HepG2 (cell line): ENCODE measurements around the gene RELL1. TPM values are rescaled to one million over a fixed set of nuclear protein-coding genes. Genes with fewer than 3 reads are reported as not detected.
A peak's percentile ranks its signal among the peaks of the same experiment; 100 is the strongest.

Experiments
- ARID4A ChIP-seq: sonication (generic); formaldehyde crosslinking; IDR thresholded peaks from 2 replicates; pipeline ENCODE4 v1.5.0; 2020; ENCODE audit warnings: mild to moderate bottlenecking, missing genetic modification reagents, borderline replicate concordance
- FOXJ3 ChIP-seq: sonication (generic); formaldehyde crosslinking; IDR thresholded peaks from 2 replicates; pipeline ENCODE4 v1.4.0; 2020; ENCODE audit warnings: missing genetic modification reagents, mild to moderate bottlenecking, borderline replicate concordance
- KDM2A ChIP-seq: sonication (generic); formaldehyde crosslinking; IDR thresholded peaks from 2 replicates; pipeline ENCODE4 v1.4.0; 2020; ENCODE audit warnings: low read depth, missing genetic modification reagents, borderline replicate concordance
- PREB ChIP-seq: sonication (generic); formaldehyde crosslinking; IDR thresholded peaks from 2 replicates; pipeline ENCODE4 v1.4.0; 2020; ENCODE audit warnings: missing genetic modification reagents
- ZBED4 ChIP-seq: sonication (generic); formaldehyde crosslinking; IDR thresholded peaks from 2 replicates; pipeline ENCODE4 v1.4.0; 2020; ENCODE audit warnings: missing genetic modification reagents, borderline replicate concordance
- ZBTB26 ChIP-seq: IDR thresholded peaks from 2 replicates; pipeline ENCODE4 v1.6.1; 2016; ENCODE audit warnings: missing compliant biosample characterization, missing genetic modification reagents, borderline replicate concordance
- ZBTB40 ChIP-seq, 2 experiments: fragments of 450-650 bp in 1 of 2; sonication (generic) in 1 of 2; formaldehyde crosslinking in 1 of 2; IDR thresholded peaks; 2 replicates each; pipeline versions ENCODE4 v1.6.1 to v1.8.0; 2016 to 2022; ENCODE audit warnings: antibody characterized with exemption in 1 of 2, mild to moderate bottlenecking in 1 of 2, missing genetic modification reagents in 1 of 2
- ZFAT ChIP-seq: sonication (generic); formaldehyde crosslinking; conservative IDR thresholded peaks from 2 replicates; pipeline ENCODE4 v1.8.1; 2023; ENCODE audit warnings: missing genetic modification reagents, inconsistent platforms
- polyA plus RNA-seq, 8 experiments: library from polyadenylated mRNA; depleted of rRNA in 3 of 8; stranded (reverse) in 7 of 8; unstranded in 1 of 8; fragments of >200 nt; fragmentation: Illumina TruSeq in 4 of 8; extraction: Trizol in 4 of 8; gene quantifications; 2 replicates each; pipeline versions ENCODE4 v1.2.1 to v1.2.3, GENCODE V29; 2011 to 2016; ENCODE audit warnings: low read depth in 4 of 8, missing spikeins in 1 of 8, mixed read lengths in 1 of 8; ENCODE audit not compliant: insufficient read depth in 1 of 8
- total RNA-seq, 5 experiments: library from RNA; depleted of rRNA; stranded (reverse); fragments of >200 nt; fragmentation: Illumina TruSeq; extraction: Trizol; gene quantifications; 2 replicates each; pipeline ENCODE4 v1.2.3, GENCODE V29; 2016; ENCODE audit warnings: low read depth in 1 of 5

RELL1 gene
- total and polyA plus RNA-seq, 2 of the 13 experiments (the other 11 are each of a cell fraction or from before 2014, with no cell fraction given): 8.4 to 58.4 TPM

- TF ChIP-seq ZBTB40 (IDR thresholded peaks at IDR 0.05) (no peak), ZBTB40 (CRISPR knock-in tag; IDR thresholded peaks at IDR 0.05) (no peak), ARID4A (CRISPR knock-in tag) (no peak), FOXJ3 (CRISPR knock-in tag) (no peak), ZBED4 (no peak), ZFAT (no peak), PREB (CRISPR knock-in tag) (no peak), KDM2A (peak; percentile 57; the same call in 1 of the 2 replicates), ZBTB26 (CRISPR knock-in tag) (0 out of 2 replicates have a peak, but pooled peaks have one; percentile 26)
Measured at GRCh38 chr4:37603070-37603468, 83.1 kb downstream of the RELL1 start (continued).
